ENCODE results near the gene FBXL19.

FBXL19 gene

GRCh38 chr16:30948667-30949649 lies 25.6 kb downstream of the FBXL19 start, which contains the start of gene ORAI3:
Gene ORAI3, plus strand, starts transcription at chr16:30949068. Its CDS starts 222 bp downstream, at chr16:30949290.
- H3K9ac ChIP-seq (ENCODE audit: low read depth, low read length), result peak within 1 kb of the TSS; percentile 91
- WGBS, result under 1% methylated on average over 69 of the region's 70 CpGs
- H3K9me3 ChIP-seq (ENCODE audit: insufficient read depth, low read depth, low read length), result no peaks in the 10 kb centered on the region
- H3K4me1 ChIP-seq (ENCODE audit: insufficient read depth, low read length), result peaks cover 20% of the 10 kb centered on the region
- peaks cover 19% of the 10 kb centered on the region for H3K36me3 ChIP-seq (ENCODE audit: insufficient read depth, low read length)
- H3K4me3 ChIP-seq (ENCODE audit: low read length), result peak within 1 kb of the TSS; percentile 80
- peak within 1 kb of the TSS; percentile 96 for H3K27ac ChIP-seq (ENCODE audit: low read depth, low read length)
- H3K27me3 ChIP-seq (ENCODE audit: insufficient read depth, low read length), result no peaks in the 10 kb centered on the region

- H3K27ac ChIP-seq (ENCODE audit: low read depth, low read length), result peak overlapping the region; percentile 96
- H3K4me3 ChIP-seq (ENCODE audit: low read length), result peak overlapping the region; percentile 80
- H3K36me3 ChIP-seq (ENCODE audit: insufficient read depth, low read length), result peaks cover 10% of the 10 kb centered on the region
- peak overlapping the region; percentile 91 for H3K9ac ChIP-seq (ENCODE audit: low read depth, low read length)
- no peaks in the 10 kb centered on the region for H3K9me3 ChIP-seq (ENCODE audit: insufficient read depth, low read depth, low read length)
- 11% methylated on average over 21 of the region's 21 CpGs for whole genome bisulfite sequencing
- no peaks in the 10 kb centered on the region for H3K27me3 ChIP-seq (ENCODE audit: insufficient read depth, low read length)
- H3K4me1 ChIP-seq (ENCODE audit: insufficient read depth, low read length), result peaks cover 20% of the 10 kb centered on the region
Measured at GRCh38 chr16:30949650-30950515, 26.5 kb downstream of the FBXL19 start.

- peak overlapping the region; percentile 80 for H3K4me3 ChIP-seq (ENCODE audit: low read length)
- no peaks in the 10 kb centered on the region for H3K9me3 ChIP-seq (ENCODE audit: insufficient read depth, low read depth, low read length)
- peaks cover 20% of the 10 kb centered on the region for H3K4me1 ChIP-seq (ENCODE audit: insufficient read depth, low read length)
- 91% methylated on average over 8 of the region's 8 CpGs for WGBS
- no peak overlapping the region for H3K27ac ChIP-seq (ENCODE audit: low read depth, low read length)
- H3K27me3 ChIP-seq (ENCODE audit: insufficient read depth, low read length), result no peaks in the 10 kb centered on the region
- H3K9ac ChIP-seq (ENCODE audit: low read depth, low read length), result no peak overlapping the region
- H3K36me3 ChIP-seq (ENCODE audit: insufficient read depth, low read length), result peaks cover 6% of the 10 kb centered on the region
Measured at GRCh38 chr16:30950516-30951065, 27.2 kb downstream of the FBXL19 start.

- Histone ChIP-seq H3K36me3 (ENCODE audit: insufficient read depth, low read length) (peaks cover 3% of the 10 kb centered on the region; the same call in 1 of the 2 replicates), H3K27me3 (ENCODE audit: insufficient read depth, low read length) (no peaks in the 10 kb centered on the region), H3K27ac (ENCODE audit: low read depth, low read length) (no peak overlapping the region), H3K4me3 (ENCODE audit: low read length) (no peak overlapping the region), H3K4me1 (ENCODE audit: insufficient read depth, low read length) (peaks cover 20% of the 10 kb centered on the region), H3K9ac (ENCODE audit: low read depth, low read length) (no peak overlapping the region), H3K9me3 (ENCODE audit: insufficient read depth, low read depth, low read length) (no peaks in the 10 kb centered on the region)
- WGBS, result 100% methylated on average over 1 of the region's 1 CpG
Measured at GRCh38 chr16:30951193-30951592, 27.8 kb downstream of the FBXL19 start.

GRCh38 chr16:30951750-30952149 lies 28.4 kb downstream of the FBXL19 start:
- Histone ChIP-seq H3K9me3 (ENCODE audit: insufficient read depth, low read depth, low read length) (no peaks in the 10 kb centered on the region), H3K4me1 (ENCODE audit: insufficient read depth, low read length) (peaks cover 19% of the 10 kb centered on the region), H3K36me3 (ENCODE audit: insufficient read depth, low read length) (peaks cover 3% of the 10 kb centered on the region; the same call in 1 of the 2 replicates), H3K9ac (ENCODE audit: low read depth, low read length) (no peak overlapping the region), H3K4me3 (ENCODE audit: low read length) (no peak overlapping the region), H3K27ac (ENCODE audit: low read depth, low read length) (no peak overlapping the region), H3K27me3 (ENCODE audit: insufficient read depth, low read length) (no peaks in the 10 kb centered on the region)
- 90% methylated on average over 3 of the region's 3 CpGs for WGBS

GRCh38 chr16:30953111-30953510 lies 29.7 kb downstream of the FBXL19 start:
- Histone ChIP-seq H3K27me3 (ENCODE audit: insufficient read depth, low read length) (no peaks in the 10 kb centered on the region), H3K36me3 (ENCODE audit: insufficient read depth, low read length) (no peaks in the 10 kb centered on the region), H3K9ac (ENCODE audit: low read depth, low read length) (no peak overlapping the region), H3K9me3 (ENCODE audit: insufficient read depth, low read depth, low read length) (no peaks in the 10 kb centered on the region), H3K4me3 (ENCODE audit: low read length) (no peak overlapping the region), H3K27ac (ENCODE audit: low read depth, low read length) (no peak overlapping the region), H3K4me1 (ENCODE audit: insufficient read depth, low read length) (peaks cover 13% of the 10 kb centered on the region)
- WGBS, result 76% methylated on average over 9 of the region's 9 CpGs

GRCh38 chr16:30953511-30954124 lies 30.2 kb downstream of the FBXL19 start:
- no peaks in the 10 kb centered on the region for H3K27me3 ChIP-seq (ENCODE audit: insufficient read depth, low read length)
- peaks cover 14% of the 10 kb centered on the region for H3K4me1 ChIP-seq (ENCODE audit: insufficient read depth, low read length)
- H3K4me3 ChIP-seq (ENCODE audit: low read length), result no peak overlapping the region
- H3K36me3 ChIP-seq (ENCODE audit: insufficient read depth, low read length), result peaks cover under 1% of the 10 kb centered on the region; the same call in 1 of the 2 replicates
- no peak overlapping the region for H3K27ac ChIP-seq (ENCODE audit: low read depth, low read length)
- no peak overlapping the region for H3K9ac ChIP-seq (ENCODE audit: low read depth, low read length)
- no peaks in the 10 kb centered on the region for H3K9me3 ChIP-seq (ENCODE audit: insufficient read depth, low read depth, low read length)
- 39% methylated on average over 15 of the region's 15 CpGs for WGBS

- H3K4me3 ChIP-seq (ENCODE audit: low read length), result no peak overlapping the region
- H3K9ac ChIP-seq (ENCODE audit: low read depth, low read length), result no peak overlapping the region
- no peak overlapping the region for H3K27ac ChIP-seq (ENCODE audit: low read depth, low read length)
- no peaks in the 10 kb centered on the region for H3K9me3 ChIP-seq (ENCODE audit: insufficient read depth, low read depth, low read length)
- H3K36me3 ChIP-seq (ENCODE audit: insufficient read depth, low read length), result peaks cover 14% of the 10 kb centered on the region
- H3K4me1 ChIP-seq (ENCODE audit: insufficient read depth, low read length), result peaks cover 12% of the 10 kb centered on the region
- WGBS, result 94% methylated on average over 8 of the region's 8 CpGs
- no peaks in the 10 kb centered on the region for H3K27me3 ChIP-seq (ENCODE audit: insufficient read depth, low read length)
Measured at GRCh38 chr16:30954993-30955392, 31.6 kb downstream of the FBXL19 start.

GRCh38 chr16:30956601-30957455 lies 33.5 kb downstream of the FBXL19 start:
- H3K4me1 ChIP-seq (ENCODE audit: insufficient read depth, low read length), result 0 out of 2 replicates have a peak, but pooled peaks cover 4% of the 10 kb centered on the region
- peak overlapping the region; percentile 92 for H3K4me3 ChIP-seq (ENCODE audit: low read length)
- H3K36me3 ChIP-seq (ENCODE audit: insufficient read depth, low read length), result peaks cover 32% of the 10 kb centered on the region
- no peaks in the 10 kb centered on the region for H3K27me3 ChIP-seq (ENCODE audit: insufficient read depth, low read length)
- peak overlapping the region; percentile 100 for H3K27ac ChIP-seq (ENCODE audit: low read depth, low read length)
- 32% methylated on average over 42 of the region's 42 CpGs for WGBS
- H3K9me3 ChIP-seq (ENCODE audit: insufficient read depth, low read depth, low read length), result no peaks in the 10 kb centered on the region
- peak overlapping the region; percentile 100 for H3K9ac ChIP-seq (ENCODE audit: low read depth, low read length)

Data from HUES64 (cell line).